ENCODE results near the gene ZBTB20. TPM values are rescaled to one million over a fixed set of nuclear protein-coding genes. Genes with fewer than 3 reads are reported as not detected.

Gene ZBTB20
- total RNA-seq, 1 donor from 2014 or later = 91.2 TPM

GRCh38 chr3:114597871-114598270, 549.2 kb downstream of the ZBTB20 start:
- DNase-seq (no peak), ATAC-seq (ENCODE audit: low read depth) (no peak)
- Mint-ChIP-seq H3K4me3 (no peak overlapping the region), H3K27ac (no peak overlapping the region), H3K4me1 (no peaks in the 10 kb centered on the region), H3K9me3 (no peaks in the 10 kb centered on the region), H3K27me3 (no peaks in the 10 kb centered on the region), H3K36me3 (ENCODE audit: low read depth) (peaks cover 2% of the 10 kb centered on the region)
- CTCF ChIA-PET = no interaction called here
- intact Hi-C loops (cut with micrococcal nuclease) = no loop called here
- no peak for TF ChIP-seq CTCF (IDR thresholded peaks at IDR 0.05)
- POLR2A ChIA-PET = no interaction called here

GRCh38 chr3:114597012-114597411, 550.1 kb downstream of the ZBTB20 start:
- Mint-ChIP-seq H3K27ac (no peak overlapping the region), H3K36me3 (ENCODE audit: low read depth) (peaks cover 2% of the 10 kb centered on the region), H3K4me1 (no peaks in the 10 kb centered on the region), H3K4me3 (no peak overlapping the region), H3K9me3 (no peaks in the 10 kb centered on the region), H3K27me3 (no peaks in the 10 kb centered on the region)
- ATAC-seq (ENCODE audit: low read depth) = no peak
- no peak for DNase-seq
- ChIA-PET POLR2A (no interaction called here), CTCF (no interaction called here)
- intact Hi-C loops (cut with micrococcal nuclease) = no loop called here
- no peak for TF ChIP-seq CTCF (IDR thresholded peaks at IDR 0.05)

GRCh38 chr3:114596147-114596546, 550.9 kb downstream of the ZBTB20 start:
- no peaks in the 10 kb centered on the region for H3K9me3 Mint-ChIP-seq
- H3K27ac Mint-ChIP-seq = no peak overlapping the region
- H3K27me3 Mint-ChIP-seq = no peaks in the 10 kb centered on the region
- no peak overlapping the region for H3K4me3 Mint-ChIP-seq
- POLR2A ChIA-PET = no interaction called here
- CTCF ChIA-PET = interaction anchor here (0.5 kb wide), 1 partner anchor 101 kb away, joined by 3 read pairs; no protein-coding TSS in a partner anchor
- H3K4me1 Mint-ChIP-seq = no peaks in the 10 kb centered on the region
- no peak for DNase-seq
- TF ChIP-seq CTCF (IDR thresholded peaks at IDR 0.05) = no peak
- peaks cover 2% of the 10 kb centered on the region for H3K36me3 Mint-ChIP-seq (ENCODE audit: low read depth)
- no peak for ATAC-seq (ENCODE audit: low read depth)
- intact Hi-C loops (cut with micrococcal nuclease) = no loop called here

GRCh38 chr3:114595522-114596028, 551.5 kb downstream of the ZBTB20 start:
- CTCF ChIA-PET = no interaction called here
- no peak overlapping the region for H3K4me3 Mint-ChIP-seq
- no peak overlapping the region for H3K27ac Mint-ChIP-seq
- no peaks in the 10 kb centered on the region for H3K4me1 Mint-ChIP-seq
- H3K27me3 Mint-ChIP-seq = no peaks in the 10 kb centered on the region
- no peaks in the 10 kb centered on the region for H3K9me3 Mint-ChIP-seq
- TF ChIP-seq CTCF (IDR thresholded peaks at IDR 0.05) = no peak
- POLR2A ChIA-PET = no interaction called here
- DNase-seq (no peak), ATAC-seq (ENCODE audit: low read depth) (no peak)
- H3K36me3 Mint-ChIP-seq (ENCODE audit: low read depth) = peaks cover 2% of the 10 kb centered on the region
- intact Hi-C loops (cut with micrococcal nuclease) = no loop called here

GRCh38 chr3:114590309-114591047, 556.6 kb downstream of the ZBTB20 start:
- intact Hi-C loops (cut with micrococcal nuclease) = no loop called here

More at GRCh38 chr3:114590309-114591047, 556.6 kb downstream of the ZBTB20 start:
- CTCF ChIA-PET = no interaction called here
- Mint-ChIP-seq H3K27me3 (no peaks in the 10 kb centered on the region), H3K4me1 (peaks cover 2% of the 10 kb centered on the region), H3K9me3 (no peaks in the 10 kb centered on the region), H3K27ac (no peak overlapping the region), H3K36me3 (ENCODE audit: low read depth) (peaks cover 3% of the 10 kb centered on the region), H3K4me3 (no peak overlapping the region)
- DNase-seq (no peak), ATAC-seq (ENCODE audit: low read depth) (no peak)
- POLR2A ChIA-PET = no interaction called here
- no peak for TF ChIP-seq CTCF (IDR thresholded peaks at IDR 0.05)
